ENCODE measurements around the gene IGFLR1. TPM values are rescaled to one million over a fixed set of nuclear protein-coding genes. Genes with fewer than 3 reads are reported as not detected.
A peak's percentile ranks its signal among the peaks of the same experiment; 100 is the strongest.

Gene IGFLR1
- total RNA-seq, 1 experiment from 2014 or later, result 9.9 TPM

DNA sequence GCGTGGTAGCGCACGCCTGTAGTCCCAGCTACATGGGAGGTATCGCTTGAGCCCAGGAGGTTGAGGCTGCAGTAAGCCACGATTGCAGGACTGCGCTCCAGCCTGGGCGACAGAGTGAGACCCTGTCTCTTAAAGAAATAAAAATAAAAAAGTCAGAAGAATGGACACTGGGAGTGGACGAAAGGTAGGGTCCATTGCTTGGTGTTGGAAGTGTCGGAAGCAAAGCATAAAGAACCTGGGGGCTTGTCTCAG is 32.7 kb upstream of the IGFLR1 start:
- DNase-seq (ENCODE audit: low spot score) (no peak), ATAC-seq (no peak)
- Mint-ChIP-seq H3K36me3 (no peaks in the 10 kb centered on the region), H3K27me3 (ENCODE audit: low read depth) (peaks cover 30% of the 10 kb centered on the region), H3K4me1 (peaks cover 30% of the 10 kb centered on the region), H3K4me3 (peak overlapping the region; percentile 53), H3K27ac (no peak overlapping the region), H3K9me3 (no peaks in the 10 kb centered on the region)
- ChIA-PET POLR2A (no interaction called here), CTCF (interaction anchor here (2.5 kb wide), 1 partner anchor 10 kb away, joined by 11 read pairs; no protein-coding TSS in a partner anchor)
- TF ChIP-seq ZNF281 (CRISPR knock-in tag; IDR thresholded peaks at IDR 0.05) (no peak), TP53 (CRISPR knock-in tag; IDR thresholded peaks at IDR 0.05) (no peak), ZNF121 (CRISPR knock-in tag; IDR thresholded peaks at IDR 0.05) (no peak), NFE2L1 (CRISPR knock-in tag; IDR thresholded peaks at IDR 0.05) (no peak), SMAD3 (CRISPR knock-in tag; IDR thresholded peaks at IDR 0.05; ENCODE audit: borderline replicate concordance) (no peak), ATF2 (CRISPR knock-in tag; IDR thresholded peaks at IDR 0.05; ENCODE audit: borderline replicate concordance, low read depth) (no peak), NR2C2 (CRISPR knock-in tag; IDR thresholded peaks at IDR 0.05) (no peak), E2F1 (CRISPR knock-in tag; IDR thresholded peaks at IDR 0.05) (no peak), EMX1 (CRISPR knock-in tag; IDR thresholded peaks at IDR 0.05) (no peak), MXD4 (CRISPR knock-in tag; IDR thresholded peaks at IDR 0.05; ENCODE audit: borderline replicate concordance) (no peak), OVOL2 (CRISPR knock-in tag; IDR thresholded peaks at IDR 0.05; ENCODE audit: borderline replicate concordance) (no peak)
- TF ChIP-seq, protein P1, sequence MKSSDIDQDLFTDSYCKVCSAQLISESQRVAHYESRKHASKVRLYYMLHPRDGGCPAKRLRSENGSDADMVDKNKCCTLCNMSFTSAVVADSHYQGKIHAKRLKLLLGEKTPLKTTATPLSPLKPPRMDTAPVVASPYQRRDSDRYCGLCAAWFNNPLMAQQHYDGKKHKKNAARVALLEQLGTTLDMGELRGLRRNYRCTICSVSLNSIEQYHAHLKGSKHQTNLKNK (CRISPR knock-in tag; IDR thresholded peaks at IDR 0.05), result no peak
- TF ChIP-seq, protein P2, sequence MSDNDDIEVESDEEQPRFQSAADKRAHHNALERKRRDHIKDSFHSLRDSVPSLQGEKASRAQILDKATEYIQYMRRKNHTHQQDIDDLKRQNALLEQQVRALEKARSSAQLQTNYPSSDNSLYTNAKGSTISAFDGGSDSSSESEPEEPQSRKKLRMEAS (CRISPR knock-in tag; IDR thresholded peaks at IDR 0.05), result no peak

- H3K4me1 Mint-ChIP-seq, result peaks cover 30% of the 10 kb centered on the region
- peaks cover 30% of the 10 kb centered on the region for H3K27me3 Mint-ChIP-seq (ENCODE audit: low read depth)
- no peak for DNase-seq (ENCODE audit: low spot score)
- H3K27ac Mint-ChIP-seq, result no peak overlapping the region
- ChIA-PET CTCF (interaction anchor here (2.5 kb wide), 1 partner anchor 10 kb away, joined by 11 read pairs; no protein-coding TSS in a partner anchor), POLR2A (interaction anchor here (0.6 to 0.7 kb wide), 2 partner anchors 34 to 131 kb away, joined by 4 to 6 read pairs; no protein-coding TSS in a partner anchor)
- H3K9me3 Mint-ChIP-seq, result no peaks in the 10 kb centered on the region
- no peak for ATAC-seq
- H3K36me3 Mint-ChIP-seq, result no peaks in the 10 kb centered on the region
- peak overlapping the region; percentile 53 for H3K4me3 Mint-ChIP-seq
- TF ChIP-seq ZNF263 (CRISPR knock-in tag; IDR thresholded peaks at IDR 0.05; ENCODE audit: low read depth), result no peak
- TF ChIP-seq RORB (CRISPR knock-in tag; IDR thresholded peaks at IDR 0.05), result no peak
- no peak for TF ChIP-seq MYBL2 (CRISPR knock-in tag; IDR thresholded peaks at IDR 0.05)
- TF ChIP-seq, protein P3, sequence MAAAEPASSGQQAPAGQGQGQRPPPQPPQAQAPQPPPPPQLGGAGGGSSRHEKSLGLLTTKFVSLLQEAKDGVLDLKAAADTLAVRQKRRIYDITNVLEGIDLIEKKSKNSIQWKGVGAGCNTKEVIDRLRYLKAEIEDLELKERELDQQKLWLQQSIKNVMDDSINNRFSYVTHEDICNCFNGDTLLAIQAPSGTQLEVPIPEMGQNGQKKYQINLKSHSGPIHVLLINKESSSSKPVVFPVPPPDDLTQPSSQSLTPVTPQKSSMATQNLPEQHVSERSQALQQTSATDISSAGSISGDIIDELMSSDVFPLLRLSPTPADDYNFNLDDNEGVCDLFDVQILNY (CRISPR knock-in tag; IDR thresholded peaks at IDR 0.05), result no peak
- TF ChIP-seq, protein P4, sequence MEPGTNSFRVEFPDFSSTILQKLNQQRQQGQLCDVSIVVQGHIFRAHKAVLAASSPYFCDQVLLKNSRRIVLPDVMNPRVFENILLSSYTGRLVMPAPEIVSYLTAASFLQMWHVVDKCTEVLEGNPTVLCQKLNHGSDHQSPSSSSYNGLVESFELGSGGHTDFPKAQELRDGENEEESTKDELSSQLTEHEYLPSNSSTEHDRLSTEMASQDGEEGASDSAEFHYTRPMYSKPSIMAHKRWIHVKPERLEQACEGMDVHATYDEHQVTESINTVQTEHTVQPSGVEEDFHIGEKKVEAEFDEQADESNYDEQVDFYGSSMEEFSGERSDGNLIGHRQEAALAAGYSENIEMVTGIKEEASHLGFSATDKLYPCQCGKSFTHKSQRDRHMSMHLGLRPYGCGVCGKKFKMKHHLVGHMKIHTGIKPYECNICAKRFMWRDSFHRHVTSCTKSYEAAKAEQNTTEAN (CRISPR knock-in tag; IDR thresholded peaks at IDR 0.05), result no peak
- no peak for TF ChIP-seq ATF3 (CRISPR knock-in tag; conservative IDR thresholded peaks at IDR 0.05)
- TF ChIP-seq GABPB1 (CRISPR knock-in tag; IDR thresholded peaks at IDR 0.05), result no peak
- no peak for TF ChIP-seq JAZF1 (CRISPR knock-in tag; IDR thresholded peaks at IDR 0.05)
- no peak for TF ChIP-seq ATF1 (CRISPR knock-in tag; IDR thresholded peaks at IDR 0.05)
- TF ChIP-seq ZNF138 (CRISPR knock-in tag; conservative IDR thresholded peaks at IDR 0.05), result no peak
- no peak for TF ChIP-seq TEAD1 (CRISPR knock-in tag; IDR thresholded peaks at IDR 0.05)
- no peak for TF ChIP-seq ETV6 (CRISPR knock-in tag; IDR thresholded peaks at IDR 0.05)
- TF ChIP-seq JUN (CRISPR knock-in tag; IDR thresholded peaks at IDR 0.05), result no peak
- no peak for TF ChIP-seq NR2C2 (CRISPR knock-in tag; IDR thresholded peaks at IDR 0.05)
- TF ChIP-seq SP1 (CRISPR knock-in tag; conservative IDR thresholded peaks at IDR 0.05), result no peak
Measured at GRCh38 chr19:35774274-35775045, 32.2 kb upstream of the IGFLR1 start.
